H9 (cell line): ENCODE measurements around the gene FOXP2. TPM values are rescaled to one million over a fixed set of nuclear protein-coding genes. Genes with fewer than 3 reads are reported as not detected.
A peak's percentile ranks its signal among the peaks of the same experiment; 100 is the strongest.

Experiments used
- DNase-seq: peaks from one replicate; pipeline ENCODE4 v3.0.0-alpha.2; 2017
- H2AFZ ChIP-seq: one replicate; pipeline ENCODE4 v1.6.1; 2013; ENCODE audit warnings: mild to moderate bottlenecking, low read length, control low read depth, moderate library complexity
- H2AK5ac ChIP-seq: 2 replicates; pipeline ENCODE4 v1.6.1; 2013; ENCODE audit warnings: low read length, control low read depth, mixed read lengths; ENCODE audit not compliant: insufficient read length
- H2BK120ac ChIP-seq: one replicate; pipeline ENCODE4 v1.6.1; 2013; ENCODE audit warnings: low read depth, mild to moderate bottlenecking, low read length, control low read depth, inconsistent platforms; ENCODE audit not compliant: poor library complexity, severe bottlenecking
- H2BK12ac ChIP-seq: 2 replicates; pipeline ENCODE4 v1.6.1; 2013; ENCODE audit warnings: low read length, control low read depth, mixed read lengths, low read depth; ENCODE audit not compliant: insufficient read length
- H2BK15ac ChIP-seq: 2 replicates; pipeline ENCODE4 v1.6.1; 2013; ENCODE audit warnings: low read depth, low read length, control low read depth
- H2BK20ac ChIP-seq: one replicate; pipeline ENCODE4 v1.6.1; 2013; ENCODE audit warnings: low read depth, mild to moderate bottlenecking, low read length, control low read depth, inconsistent platforms; ENCODE audit not compliant: poor library complexity, severe bottlenecking
- H2BK5ac ChIP-seq: 2 replicates; pipeline ENCODE4 v1.6.1; 2013; ENCODE audit warnings: low read length, control low read depth, mixed read lengths; ENCODE audit not compliant: insufficient read length
- H3K14ac ChIP-seq: 2 replicates; pipeline ENCODE4 v1.6.1; 2013; ENCODE audit warnings: low read length, control low read depth; ENCODE audit not compliant: insufficient read depth
- H3K18ac ChIP-seq: 2 replicates; pipeline ENCODE4 v1.6.1; 2013; ENCODE audit warnings: low read depth, mild to moderate bottlenecking, mixed read lengths, low read length, control low read depth; ENCODE audit not compliant: insufficient read length
- H3K23ac ChIP-seq: 2 replicates; pipeline ENCODE4 v1.6.1; 2013; ENCODE audit warnings: low read length, control low read depth, mixed read lengths, low read depth; ENCODE audit not compliant: insufficient read length
- H3K23me2 ChIP-seq: 2 replicates; pipeline ENCODE4 v1.6.1; 2013; ENCODE audit warnings: low read depth, mild to moderate bottlenecking, mixed read lengths, low read length, control low read depth; ENCODE audit not compliant: insufficient read length, poor library complexity, severe bottlenecking
- H3K27ac ChIP-seq: 2 replicates; pipeline ENCODE4 v1.5.1; 2013; ENCODE audit warnings: low read length, control low read depth, mixed read lengths, low read depth; ENCODE audit not compliant: insufficient read length
- H3K27me3 ChIP-seq: 2 replicates; pipeline ENCODE4 v1.6.1; 2013; ENCODE audit warnings: low read length, control low read depth, inconsistent platforms; ENCODE audit not compliant: insufficient read depth
- H3K4ac ChIP-seq: 2 replicates; pipeline ENCODE4 v1.6.1; 2013; ENCODE audit warnings: low read depth, mild to moderate bottlenecking, control low read depth, inconsistent platforms, low read length, moderate library complexity
- H3K4me1 ChIP-seq: 2 replicates; pipeline ENCODE4 v1.6.1; 2013; ENCODE audit warnings: low read length, control low read depth, inconsistent platforms; ENCODE audit not compliant: insufficient read depth
- H3K4me2 ChIP-seq: 2 replicates; pipeline ENCODE4 v1.6.1; 2013; ENCODE audit warnings: low read length, control low read depth, mixed read lengths; ENCODE audit not compliant: insufficient read length, insufficient read depth
- H3K56ac ChIP-seq: 2 replicates; pipeline ENCODE4 v1.6.1; 2013; ENCODE audit warnings: low read depth, mild to moderate bottlenecking, mixed read lengths, low read length, control low read depth; ENCODE audit not compliant: insufficient read length
- H3K79me1 ChIP-seq: 2 replicates; pipeline ENCODE4 v1.6.1; 2013; ENCODE audit warnings: low read depth, mild to moderate bottlenecking, moderate library complexity, low read length, control low read depth, inconsistent platforms; ENCODE audit not compliant: insufficient read depth, poor library complexity, severe bottlenecking
- H3K79me2 ChIP-seq: 2 replicates; pipeline ENCODE4 v1.6.1; 2013; ENCODE audit warnings: low read length, control low read depth, inconsistent platforms; ENCODE audit not compliant: insufficient read depth
- H3K9ac ChIP-seq: 2 replicates; pipeline ENCODE4 v1.6.1; 2013; ENCODE audit warnings: low read length, control low read depth, mixed read lengths; ENCODE audit not compliant: insufficient read length; ENCODE audit errors: extremely low read depth
- H3K9me3 ChIP-seq: one replicate; pipeline ENCODE4 v1.6.1; 2013; ENCODE audit warnings: low read depth, low read length, inconsistent platforms; ENCODE audit not compliant: control insufficient read depth
- H3T11ph ChIP-seq: one replicate; pipeline ENCODE4 v1.6.1; 2013; ENCODE audit warnings: mild to moderate bottlenecking, low read length, control low read depth, inconsistent platforms
- H4K20me1 ChIP-seq: one replicate; pipeline ENCODE4 v1.6.1; 2013; ENCODE audit not compliant: control insufficient read depth, insufficient read length, insufficient read depth
- H4K5ac ChIP-seq: 2 replicates; pipeline ENCODE4 v1.6.1; 2013; ENCODE audit warnings: low read depth, mild to moderate bottlenecking, mixed read lengths, low read length, control low read depth; ENCODE audit not compliant: insufficient read length
- H4K8ac ChIP-seq: replicated peaks from 2 replicates; pipeline ENCODE4 v1.6.1; 2013; ENCODE audit warnings: low read length, control low read depth, mixed read lengths, low read depth; ENCODE audit not compliant: insufficient read length
- H4K91ac ChIP-seq: 2 replicates; pipeline ENCODE4 v1.6.1; 2013; ENCODE audit warnings: low read depth, mild to moderate bottlenecking, moderate library complexity, mixed read lengths, low read length, control low read depth; ENCODE audit not compliant: insufficient read length
- H3K27ac Mint-ChIP-seq, 3 experiments: 2 replicates in 2 of 3; 3 replicates in 1 of 3; pipeline ENCODE4 v1.8.0; 2020 to 2021; ENCODE audit warnings: mixed read lengths in 3 of 3, mild to moderate bottlenecking in 1 of 3, moderate library complexity in 1 of 3
- H3K27me3 Mint-ChIP-seq: 2 replicates; pipeline ENCODE4 v1.8.0; 2021; ENCODE audit warnings: low read depth, mild to moderate bottlenecking, moderate library complexity, mixed read lengths
- H3K36me3 Mint-ChIP-seq, 3 experiments: 2 replicates in 2 of 3; 3 replicates in 1 of 3; pipeline ENCODE4 v1.8.0; 2020 to 2021; ENCODE audit warnings: low read depth in 3 of 3, mixed read lengths in 3 of 3; ENCODE audit not compliant: insufficient read depth in 1 of 3
- H3K4me1 Mint-ChIP-seq, 2 experiments: 2 replicates each; pipeline ENCODE4 v1.8.0; 2020; ENCODE audit warnings: mixed read lengths in 2 of 2
- H3K4me3 Mint-ChIP-seq, 2 experiments: 2 replicates in 1 of 2; 3 replicates in 1 of 2; pipeline ENCODE4 v1.8.0; 2020 to 2021; ENCODE audit warnings: mild to moderate bottlenecking in 2 of 2, mixed read lengths in 2 of 2, moderate library complexity in 1 of 2
- H3K9me3 Mint-ChIP-seq, 2 experiments: 2 replicates in 1 of 2; 3 replicates in 1 of 2; pipeline ENCODE4 v1.8.0; 2020; ENCODE audit warnings: mild to moderate bottlenecking in 2 of 2, mixed read lengths in 2 of 2, moderate library complexity in 1 of 2
- CTCF ChIP-seq: fragments of 200-600 bp; sonication (generic); conservative IDR thresholded peaks from 3 replicates; pipeline ENCODE4 v1.8.0; 2021; ENCODE audit warnings: antibody characterized with exemption, mild to moderate bottlenecking
- WGBS: extraction: QIAGEN DNeasy Blood & Tissue Kit; methylation state at CpG from one replicate; pipeline ENCODE4 v1.1.7; 2013; ENCODE audit warnings: missing lambda C conversion rate, low lambda C conversion rate, mixed read lengths; ENCODE audit not compliant: insufficient read length; ENCODE audit errors: extremely low coverage; 5-methylcytosine and 5-hydroxymethylcytosine counted together
- total RNA-seq: library from RNA; stranded (reverse); gene quantifications from 2 replicates; pipeline ENCODE4 v1.2.1, GENCODE V29; 2021

Gene FOXP2
- total RNA-seq, 1 experiment from 2014 or later, result not detected

- H4K8ac ChIP-seq, result no peak overlapping the region
- Mint-ChIP-seq H3K27ac (peak overlapping the region in 1 of 3 experiments; percentile 32; a peak in 1 of 7 replicates), H3K4me3 (no peak overlapping the region), H3K4me1 (no peaks in the 10 kb centered on the region), H3K27me3 (no peaks in the 10 kb centered on the region), H3K36me3 (no peaks in the 10 kb centered on the region), H3K9me3 (no peaks in the 10 kb centered on the region)
- no peak overlapping the region for H3K14ac ChIP-seq
- H3K4ac ChIP-seq, result no peak overlapping the region
- no peak overlapping the region for H3K9ac ChIP-seq
- H2AK5ac ChIP-seq, result no peak overlapping the region
- no peak overlapping the region for H2BK5ac ChIP-seq
- no CpG with 5 or more reads among the region's 4 CpGs for WGBS
- no peaks in the 10 kb centered on the region for H3K27me3 ChIP-seq
- no peak overlapping the region for H2BK15ac ChIP-seq
- no peak overlapping the region for H4K5ac ChIP-seq
- no peak for TF ChIP-seq CTCF
- no peak overlapping the region for H4K91ac ChIP-seq
- H3K79me1 ChIP-seq, result no peaks in the 10 kb centered on the region
- no peak overlapping the region for H3K4me2 ChIP-seq
- H3K27ac ChIP-seq, result no peak overlapping the region
- no peak overlapping the region for H3K23ac ChIP-seq
- H3K79me2 ChIP-seq, result no peaks in the 10 kb centered on the region
- H3T11ph ChIP-seq, result no peak overlapping the region
- H3K56ac ChIP-seq, result no peak overlapping the region
- no peaks in the 10 kb centered on the region for H3K9me3 ChIP-seq
- H2BK120ac ChIP-seq, result no peak overlapping the region
- H2AFZ ChIP-seq, result no peak overlapping the region
- no peaks in the 10 kb centered on the region for H3K4me1 ChIP-seq
- DNase-seq, result no peak
- no peak overlapping the region for H3K18ac ChIP-seq
- H4K20me1 ChIP-seq, result no peaks in the 10 kb centered on the region
- no peak overlapping the region for H2BK20ac ChIP-seq
- H3K23me2 ChIP-seq, result no peaks in the 10 kb centered on the region
- H2BK12ac ChIP-seq, result no peak overlapping the region
Observed at GRCh38 chr7:114412548-114412947, 2.1 kb upstream of the FOXP2 start.
